Measurements from ENCODE around the gene APOD.
A peak's percentile ranks its signal among the peaks of the same experiment; 100 is the strongest.

The APOD gene

DNA sequence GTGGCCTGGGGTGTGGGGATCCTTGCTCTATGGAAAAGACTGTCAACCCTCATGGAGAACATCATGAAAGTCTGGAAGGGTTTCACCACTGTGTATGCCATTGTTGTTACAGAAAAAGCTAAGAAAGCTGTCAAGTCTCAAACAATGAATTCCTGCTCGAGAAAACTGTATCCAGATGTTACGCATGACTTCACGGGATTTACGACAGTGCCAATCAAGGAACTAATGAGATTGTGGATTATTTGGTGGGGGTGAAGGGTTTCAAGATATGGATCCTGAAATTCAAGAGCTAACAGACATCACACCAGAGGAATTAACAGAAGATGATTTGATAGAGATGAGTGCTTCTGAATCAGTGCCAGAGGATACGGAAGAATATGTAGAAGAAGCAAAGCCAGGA lies 48.4 kb downstream of the APOD start:
- TF ChIP-seq, protein P1, sequence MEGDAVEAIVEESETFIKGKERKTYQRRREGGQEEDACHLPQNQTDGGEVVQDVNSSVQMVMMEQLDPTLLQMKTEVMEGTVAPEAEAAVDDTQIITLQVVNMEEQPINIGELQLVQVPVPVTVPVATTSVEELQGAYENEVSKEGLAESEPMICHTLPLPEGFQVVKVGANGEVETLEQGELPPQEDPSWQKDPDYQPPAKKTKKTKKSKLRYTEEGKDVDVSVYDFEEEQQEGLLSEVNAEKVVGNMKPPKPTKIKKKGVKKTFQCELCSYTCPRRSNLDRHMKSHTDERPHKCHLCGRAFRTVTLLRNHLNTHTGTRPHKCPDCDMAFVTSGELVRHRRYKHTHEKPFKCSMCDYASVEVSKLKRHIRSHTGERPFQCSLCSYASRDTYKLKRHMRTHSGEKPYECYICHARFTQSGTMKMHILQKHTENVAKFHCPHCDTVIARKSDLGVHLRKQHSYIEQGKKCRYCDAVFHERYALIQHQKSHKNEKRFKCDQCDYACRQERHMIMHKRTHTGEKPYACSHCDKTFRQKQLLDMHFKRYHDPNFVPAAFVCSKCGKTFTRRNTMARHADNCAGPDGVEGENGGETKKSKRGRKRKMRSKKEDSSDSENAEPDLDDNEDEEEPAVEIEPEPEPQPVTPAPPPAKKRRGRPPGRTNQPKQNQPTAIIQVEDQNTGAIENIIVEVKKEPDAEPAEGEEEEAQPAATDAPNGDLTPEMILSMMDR (IDR thresholded peaks at IDR 0.05): no peak

DNA sequence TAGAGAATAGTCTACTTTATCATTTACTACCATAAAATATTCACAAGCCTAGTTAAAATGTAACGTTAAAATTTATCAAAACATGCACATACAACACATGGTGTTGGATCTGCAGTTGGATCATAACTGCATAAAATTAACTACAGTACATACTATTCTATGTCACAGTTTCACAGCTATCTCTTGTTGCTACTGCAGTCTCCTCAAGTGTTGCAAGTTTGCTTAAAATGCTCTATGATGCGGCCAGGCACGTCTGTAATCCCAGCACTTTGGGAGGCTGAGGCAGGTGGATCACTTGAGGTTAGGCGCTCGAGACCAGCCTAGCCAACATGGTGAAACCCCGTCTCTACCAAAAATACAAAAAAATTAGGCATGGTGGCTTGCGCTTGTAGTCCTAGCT lies 50.9 kb downstream of the APOD start:
- TF ChIP-seq, protein P1 (IDR thresholded peaks at IDR 0.05): no peak

DNA sequence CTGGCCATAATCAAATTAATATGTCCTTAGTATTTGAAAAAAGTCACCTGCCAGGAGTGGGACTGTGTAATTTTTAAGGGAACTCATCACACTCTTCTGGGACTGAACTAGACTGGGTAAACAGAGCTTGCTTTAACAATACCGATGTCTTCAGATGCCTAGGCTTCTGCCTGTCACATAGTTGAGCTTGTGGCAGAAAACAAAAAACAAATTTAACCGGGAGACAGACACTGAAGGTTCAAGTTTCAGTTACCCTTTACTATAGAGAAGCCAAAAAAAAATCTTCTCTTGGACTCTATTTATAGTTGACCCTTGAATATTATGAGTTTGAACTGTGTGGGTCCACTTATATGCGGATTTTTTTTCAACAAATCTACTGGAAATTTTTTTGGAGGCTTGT lies 51.4 kb downstream of the APOD start:
- TF ChIP-seq, protein P1 (IDR thresholded peaks at IDR 0.05): no peak

DNA sequence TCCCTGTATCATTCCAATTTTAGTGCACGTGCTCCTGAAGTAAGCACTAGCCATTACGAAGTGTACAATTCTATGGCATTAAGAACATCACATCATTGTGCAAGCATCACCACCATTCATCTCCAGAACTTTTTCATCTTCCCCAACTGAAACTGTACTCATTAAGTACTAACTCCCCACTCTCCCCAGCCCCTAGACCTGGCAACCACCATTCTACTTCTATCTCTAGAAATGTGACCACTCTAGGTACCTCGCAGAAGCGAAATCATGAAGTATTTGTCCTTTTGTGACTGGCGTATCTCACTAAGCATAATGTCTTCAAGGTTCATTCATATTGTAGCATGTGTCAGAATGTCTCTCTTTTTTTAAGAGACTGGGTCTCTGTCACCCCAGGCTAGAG lies 52.1 kb downstream of the APOD start:
- TF ChIP-seq, protein P1 (IDR thresholded peaks at IDR 0.05): no peak

DNA sequence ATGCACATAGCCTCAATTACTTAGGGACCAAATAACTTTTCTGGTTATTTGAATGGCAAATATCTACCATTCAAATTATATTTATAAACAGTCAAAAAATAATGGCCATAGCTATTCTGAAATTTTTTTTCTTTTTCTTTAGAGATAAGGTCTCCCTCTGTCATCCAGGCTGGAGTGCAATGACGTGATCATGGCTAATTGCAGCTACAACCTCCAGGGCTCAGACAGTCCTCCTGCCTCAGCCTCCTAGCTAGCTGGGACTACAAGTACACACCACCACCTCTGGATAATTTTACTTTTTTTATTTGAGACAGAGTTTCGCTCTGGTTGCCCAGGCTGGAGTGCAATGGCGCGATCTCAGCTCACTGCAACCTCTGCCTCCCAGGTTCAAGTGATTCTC lies 57.2 kb downstream of the APOD start:
- TF ChIP-seq, protein P1 (IDR thresholded peaks at IDR 0.05): no peak

DNA sequence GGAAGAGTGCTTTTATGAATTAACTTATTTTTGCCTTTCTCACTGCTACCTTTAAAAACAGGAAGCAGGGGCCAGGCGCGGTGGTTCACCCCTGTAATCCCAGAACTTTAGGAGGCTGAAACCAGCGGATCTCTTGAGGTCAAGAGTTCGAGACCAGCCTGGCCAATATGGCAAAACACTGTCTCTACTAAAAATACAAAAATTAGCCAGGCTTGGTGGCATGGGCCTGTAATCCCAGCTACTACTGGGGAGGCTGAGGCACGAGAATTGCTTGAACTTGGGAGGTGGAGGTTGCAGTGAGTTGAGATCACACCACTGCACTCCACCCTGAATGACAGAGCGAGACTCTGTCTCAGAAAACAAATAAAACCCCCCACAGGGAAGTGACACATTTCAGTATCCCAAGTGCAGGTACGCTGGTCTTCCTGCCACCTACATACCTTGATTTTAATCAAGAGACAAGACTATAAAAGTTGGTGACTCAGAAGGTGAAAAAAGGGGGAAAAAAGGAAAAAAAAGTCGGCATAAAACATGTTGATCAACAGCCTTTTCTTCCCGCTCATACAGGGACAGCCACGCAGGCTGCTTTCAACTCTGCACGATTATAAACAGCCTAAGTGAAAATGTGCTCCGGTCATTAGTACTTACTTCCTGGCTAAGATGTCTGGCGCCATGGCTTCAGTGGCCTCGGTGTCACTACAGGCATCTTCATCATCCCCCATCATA lies 59.4 kb downstream of the APOD start:
- TF ChIP-seq, protein P1 (IDR thresholded peaks at IDR 0.05): no peak

DNA sequence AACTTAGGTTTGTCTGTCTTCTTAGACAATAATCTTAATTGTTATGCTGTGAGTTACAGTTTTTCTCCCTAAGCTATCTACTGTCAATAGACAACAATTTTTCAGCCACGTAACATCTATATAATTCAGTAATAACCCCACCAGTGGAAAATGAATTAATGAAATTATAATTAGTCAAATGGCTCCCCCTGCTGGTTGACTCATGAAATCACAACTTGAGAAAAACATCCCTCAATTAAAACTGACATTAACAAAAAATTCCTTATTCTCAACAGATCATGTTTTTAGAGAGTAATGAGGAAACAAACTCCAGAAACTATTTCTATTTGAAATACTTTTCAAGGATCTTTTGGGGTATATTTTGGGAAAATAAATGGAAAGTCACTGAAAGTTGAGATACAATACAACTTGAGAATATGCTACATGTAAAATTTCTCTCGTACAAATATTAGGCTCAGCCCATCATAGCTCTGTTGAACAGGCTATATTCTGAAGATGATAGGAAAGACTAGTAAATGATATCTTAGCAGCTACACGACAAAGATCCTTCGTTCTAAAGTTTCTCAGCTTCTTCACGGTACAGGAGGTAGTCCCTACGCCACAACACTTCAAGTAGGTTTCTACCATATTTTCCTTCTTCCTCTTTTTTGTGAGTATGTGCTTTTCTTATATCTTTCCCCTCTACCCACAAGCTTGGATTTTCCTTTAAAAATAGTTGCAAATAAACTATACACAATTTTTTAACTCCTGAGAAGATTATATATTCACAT lies 61.3 kb downstream of the APOD start:
- TF ChIP-seq, protein P1 (IDR thresholded peaks at IDR 0.05): peak; percentile 68
